GM19372 (cell line): Measurements from ENCODE around the gene MARK3.

Experiments
- ATAC-seq: cut with Tn5 transposase; IDR thresholded peaks from one replicate; pipeline ENCODE4 v1.9.1; 2021; ENCODE audit warnings: mild to moderate bottlenecking, low read depth, moderate library complexity; ENCODE audit not compliant: unreplicated experiment

Gene MARK3

DNA sequence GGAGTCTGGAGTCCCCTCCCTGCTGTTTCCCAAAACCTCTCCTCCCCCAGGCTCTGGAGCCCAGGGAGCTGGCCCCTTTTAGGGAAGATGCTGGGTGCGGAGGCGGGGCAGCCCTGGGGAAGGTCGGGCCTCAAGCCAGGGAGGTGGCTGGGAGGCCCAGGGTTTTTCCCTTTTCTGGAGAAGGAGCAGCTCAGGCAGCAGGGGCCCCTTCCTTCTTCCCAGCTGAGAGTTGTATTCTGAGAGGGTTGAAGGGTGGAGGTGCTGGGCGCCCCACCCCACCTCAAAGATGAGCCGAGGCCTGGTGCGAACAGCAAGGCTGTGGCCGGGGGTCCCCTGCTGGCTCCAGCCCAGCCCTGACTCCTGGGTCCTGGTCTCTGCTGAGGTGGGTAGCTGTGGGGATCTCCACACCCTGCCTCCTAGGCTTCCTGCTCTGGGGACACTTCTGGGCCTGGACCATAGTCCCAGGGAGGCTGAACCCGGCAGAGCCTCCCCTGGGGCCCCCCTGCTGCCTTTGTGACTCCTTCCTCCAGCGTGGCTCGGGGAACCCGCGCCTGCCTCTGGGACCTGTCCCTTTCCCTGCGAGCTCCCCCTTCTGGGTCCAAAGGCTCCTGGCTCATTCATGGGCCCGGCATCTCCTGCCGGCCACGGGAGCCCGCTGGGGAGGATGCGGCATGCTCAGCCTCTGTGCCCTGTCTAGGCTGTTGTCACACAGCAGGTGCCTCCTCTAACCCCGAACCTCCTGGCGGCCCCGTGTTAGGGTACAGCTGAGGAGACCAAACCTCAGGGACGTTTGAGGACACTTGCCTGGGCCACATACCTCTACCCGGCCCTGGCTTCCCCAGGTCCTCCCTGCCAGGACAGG, 148.2 kb downstream of the MARK3 start:
- ATAC-seq = no peak

DNA sequence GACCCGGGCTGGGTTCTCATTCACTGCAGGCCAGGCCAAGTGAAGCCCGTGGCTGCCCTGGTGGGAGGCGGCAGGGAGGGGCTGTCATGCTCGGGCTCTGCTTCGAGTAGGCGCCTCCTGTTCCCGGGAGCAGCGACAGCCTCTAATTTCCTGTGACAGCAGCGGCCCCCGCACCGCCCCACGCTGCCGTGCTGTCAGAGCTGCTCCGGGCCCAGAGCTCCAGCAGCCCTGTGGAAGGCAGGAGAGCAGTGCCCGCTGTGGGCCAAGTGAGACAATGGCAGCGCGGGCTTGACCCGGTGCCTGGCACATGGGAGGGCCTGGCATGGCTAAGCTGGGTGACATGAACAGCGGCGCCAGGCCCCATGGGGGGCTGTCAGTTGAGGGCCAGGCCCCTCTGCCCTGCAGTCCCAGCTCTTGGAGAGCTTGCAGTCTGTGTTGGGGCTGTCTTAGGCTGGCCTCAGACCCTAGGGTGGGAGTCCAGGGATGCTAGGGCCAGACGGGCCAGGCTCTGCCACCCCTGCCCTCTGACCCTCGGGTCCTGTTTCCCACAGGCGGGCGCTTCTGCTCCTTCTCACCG, 148.9 kb downstream of the MARK3 start:
- ATAC-seq = no peak

DNA sequence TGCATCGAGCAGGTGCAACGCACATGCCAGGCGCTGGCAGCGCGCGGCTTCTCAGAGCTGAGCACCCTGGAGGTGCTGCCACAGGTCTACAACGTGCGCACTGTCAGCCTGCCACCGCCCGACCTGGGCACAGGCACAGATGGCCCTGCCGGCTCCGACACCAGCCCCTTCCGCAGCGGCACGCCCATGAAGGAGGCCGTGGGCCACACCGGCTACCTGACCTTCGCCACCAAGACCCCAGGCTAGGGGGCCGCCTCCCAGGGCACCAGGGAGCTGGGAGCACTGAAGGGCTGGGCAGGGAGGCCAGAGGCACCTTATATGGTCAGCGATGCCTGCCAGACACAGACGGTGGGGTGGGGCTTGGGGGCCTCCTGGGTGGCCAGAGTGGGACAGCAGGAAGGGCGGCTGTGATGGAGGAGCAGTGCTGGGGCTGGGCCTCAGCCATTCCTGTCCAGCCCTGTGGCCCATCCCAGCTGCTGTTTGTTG, 149.4 kb downstream of the MARK3 start:
- no peak for ATAC-seq

DNA sequence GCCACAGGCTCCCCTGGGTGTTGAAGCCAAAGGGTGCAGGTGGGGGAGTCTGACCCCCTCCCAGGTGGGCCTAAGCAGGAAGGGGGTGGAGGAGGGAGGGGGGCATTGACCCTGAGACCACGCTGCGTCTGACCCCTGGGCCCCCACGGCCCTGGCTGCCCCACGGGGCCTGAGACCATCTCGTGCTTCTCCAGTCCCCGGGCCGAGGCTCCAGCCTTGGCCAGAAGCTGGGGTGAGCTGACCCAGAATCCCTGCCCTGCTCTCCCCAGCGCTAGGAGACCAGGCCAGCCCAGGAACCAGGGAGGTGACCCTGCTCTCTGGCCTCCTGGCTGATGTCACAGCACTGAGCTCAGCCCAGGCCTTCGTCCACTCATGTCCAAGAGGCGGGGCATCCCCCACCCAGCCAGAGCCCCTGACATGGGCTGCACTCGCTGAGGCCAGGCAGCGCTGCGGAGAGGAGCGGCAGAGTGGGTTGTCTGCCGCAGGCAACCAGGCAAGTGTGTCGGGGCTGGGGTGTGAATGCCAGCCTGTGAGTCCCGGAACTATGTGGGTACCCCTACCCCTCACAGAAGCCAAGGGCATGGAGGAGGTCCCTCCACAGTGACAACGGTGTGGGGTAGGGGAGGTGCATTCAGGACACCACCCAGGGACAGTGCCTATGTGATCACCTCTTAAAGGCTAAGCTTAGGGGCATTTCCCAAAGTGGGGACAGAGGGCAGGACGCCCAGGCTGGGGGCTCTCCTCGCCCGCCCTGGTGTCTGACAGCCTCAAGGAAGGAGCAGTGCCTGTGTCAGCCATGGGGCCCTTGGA, 150.1 kb downstream of the MARK3 start:
- ATAC-seq = no peak

DNA sequence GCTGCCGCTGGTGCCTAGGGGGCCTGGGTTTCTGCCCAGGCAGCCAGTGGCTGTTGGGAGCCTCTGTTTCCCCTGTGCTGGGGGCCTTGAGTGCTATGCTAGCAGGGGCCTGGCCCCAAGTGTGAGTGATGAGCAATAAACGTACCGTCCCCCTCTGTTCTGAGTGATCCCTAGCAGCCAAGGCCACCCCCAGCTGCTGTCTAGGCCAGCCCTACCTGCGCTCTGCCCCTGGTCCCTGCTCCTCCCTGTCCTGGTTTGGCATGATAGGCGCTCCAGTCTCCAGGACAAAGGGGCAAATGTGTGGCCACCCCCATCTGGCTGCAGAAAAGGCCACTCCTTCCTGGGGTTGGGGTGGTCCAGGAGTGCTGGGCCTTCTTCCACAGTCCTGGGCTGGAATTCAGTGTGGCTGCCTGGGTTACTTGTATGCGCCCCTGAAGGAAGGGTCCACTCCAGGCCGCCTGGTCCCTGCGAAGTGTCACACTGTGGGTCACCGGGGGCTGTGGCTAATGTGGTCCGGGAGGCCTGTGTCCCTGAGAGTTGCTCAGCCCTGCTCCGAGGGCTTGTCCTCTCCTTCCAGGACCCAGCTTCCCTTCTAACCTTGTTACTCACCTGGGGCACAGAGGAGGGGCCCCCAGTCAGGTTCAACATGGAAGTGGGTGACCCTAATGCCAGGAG, 150.8 kb downstream of the MARK3 start:
- ATAC-seq = no peak

DNA sequence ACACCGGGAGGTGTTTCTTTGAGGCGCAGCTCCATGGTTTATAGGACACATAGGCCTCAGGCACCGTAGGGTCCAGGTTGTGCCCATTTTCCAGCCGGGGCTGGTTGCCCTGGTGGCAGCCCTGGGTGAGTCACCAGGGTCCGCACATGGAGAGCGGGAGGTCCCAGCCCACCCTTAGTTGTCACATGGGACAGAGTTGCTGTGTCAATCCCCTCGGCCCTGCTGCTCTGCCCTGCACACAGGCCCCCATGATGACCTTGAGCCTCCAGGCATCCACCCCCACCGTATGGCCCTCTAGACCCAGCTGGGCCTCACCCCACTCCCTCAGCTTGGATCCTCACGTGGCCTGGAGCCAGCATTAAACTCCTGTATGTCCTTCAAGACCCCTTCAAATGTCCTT, 151.5 kb downstream of the MARK3 start:
- no peak for ATAC-seq

DNA sequence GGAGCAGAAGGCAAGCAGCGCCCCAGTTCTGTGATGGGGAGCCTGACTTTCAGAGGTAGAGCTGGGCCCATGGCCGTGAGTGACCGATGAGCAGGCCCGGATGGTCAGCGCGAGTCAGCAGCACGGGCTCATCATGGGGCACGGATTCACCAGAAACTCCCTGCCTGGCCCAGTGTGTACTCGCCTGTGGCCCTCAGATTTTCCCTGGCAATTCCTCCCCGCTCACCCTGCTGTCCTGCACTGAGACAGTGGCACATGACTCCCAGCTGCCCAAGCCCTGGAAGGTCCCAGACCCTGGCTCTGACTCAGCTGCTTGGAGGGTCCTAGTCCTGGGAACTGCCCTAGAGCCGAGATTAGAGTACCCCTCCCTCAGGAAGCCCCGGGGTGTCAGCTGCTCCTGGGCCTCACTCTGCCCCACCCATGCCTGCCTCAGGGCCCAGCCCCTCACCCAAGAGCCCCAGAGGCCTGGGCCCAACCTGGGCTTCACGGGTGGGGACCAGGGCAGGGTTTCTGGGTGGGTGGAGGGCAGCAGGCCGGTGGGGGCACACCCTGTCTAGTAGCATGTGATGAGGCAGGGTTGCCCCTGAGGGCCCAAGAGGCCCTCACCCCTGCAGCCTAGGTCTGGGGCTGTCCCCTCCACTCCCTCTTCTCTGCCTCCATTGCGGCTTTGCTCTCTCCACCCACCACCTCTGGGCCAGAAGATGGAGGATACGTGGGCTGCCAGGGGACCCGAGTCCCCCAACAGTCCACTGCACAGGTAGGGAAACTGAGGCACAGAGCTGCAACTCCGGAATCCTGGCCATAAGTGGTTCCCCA, 152.2 kb downstream of the MARK3 start:
- no peak for ATAC-seq

DNA sequence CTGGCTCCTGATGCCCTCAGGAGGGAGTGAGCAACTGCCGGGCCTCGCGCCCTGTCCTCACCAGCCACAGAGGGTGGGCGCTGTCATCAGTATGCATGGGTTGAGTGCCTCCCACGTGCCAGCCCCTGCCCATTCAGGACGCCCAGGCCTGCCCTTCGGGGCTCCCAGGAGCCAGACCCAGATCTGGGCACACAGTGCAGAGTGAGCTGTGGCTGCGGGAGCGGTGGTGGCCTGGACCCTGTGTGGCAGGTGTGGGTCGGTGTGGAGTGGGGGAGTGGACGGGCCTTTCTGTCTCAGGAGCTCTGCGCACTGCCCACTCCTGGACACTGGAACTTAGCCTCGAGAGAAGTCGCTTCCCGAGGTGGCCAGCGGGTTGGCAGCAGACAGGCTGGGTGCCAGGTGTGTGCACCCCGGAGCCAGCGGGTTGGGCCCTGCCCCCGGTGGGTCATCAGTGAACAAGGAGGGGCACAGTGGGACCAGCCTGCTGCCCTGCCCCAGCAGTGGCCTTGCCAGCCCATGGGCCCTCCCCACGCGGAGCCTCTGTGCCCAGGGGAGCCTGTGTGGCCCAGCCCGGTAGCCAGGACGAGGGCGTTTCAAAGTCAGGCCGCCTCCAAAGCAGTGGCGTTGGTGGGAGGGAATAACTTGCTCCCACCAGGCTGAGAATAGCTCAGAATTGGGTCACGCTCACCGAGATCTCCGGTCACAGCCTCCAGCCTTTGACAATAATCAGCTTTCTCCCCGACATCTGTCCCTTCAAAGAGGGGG, 153.3 kb downstream of the MARK3 start:
- no peak for ATAC-seq

DNA sequence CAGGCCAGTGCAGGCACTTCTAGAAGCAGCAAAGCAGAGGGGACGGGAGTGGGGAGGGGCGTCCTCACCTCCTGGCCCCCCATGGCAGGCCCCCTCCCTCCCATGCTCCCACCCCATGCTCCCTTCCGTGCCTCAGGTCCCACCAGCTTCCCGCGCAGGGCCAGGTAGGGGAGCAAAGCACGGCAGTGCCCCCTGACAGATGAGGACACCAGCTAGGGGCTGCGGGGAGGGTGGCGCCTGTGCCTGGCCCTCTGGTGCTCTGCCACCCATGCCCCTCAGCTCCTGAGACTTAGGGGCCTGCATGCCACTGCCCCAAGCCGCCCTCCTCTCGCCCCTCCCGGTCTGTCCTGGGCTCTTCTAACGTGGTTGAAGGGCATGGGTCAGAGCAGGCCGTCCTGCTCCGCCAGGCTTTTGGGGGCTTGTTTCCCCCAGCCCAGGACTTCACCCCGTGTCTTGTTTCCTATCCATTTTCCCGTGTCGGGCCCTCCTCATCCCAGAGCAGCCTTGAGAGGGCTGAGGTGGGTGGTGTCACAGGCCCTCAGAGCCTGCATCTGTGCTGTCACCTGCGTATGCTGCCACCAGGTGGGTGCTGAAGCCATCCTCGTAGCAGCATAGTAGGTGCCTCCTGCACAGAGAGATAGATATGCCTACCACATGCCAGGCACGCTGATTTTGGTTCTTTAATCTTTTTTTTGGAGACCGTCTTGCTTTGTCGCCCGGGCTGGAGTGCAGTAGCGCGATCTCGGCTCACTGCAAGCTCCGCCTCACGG, 154.0 kb downstream of the MARK3 start:
- no peak for ATAC-seq

DNA sequence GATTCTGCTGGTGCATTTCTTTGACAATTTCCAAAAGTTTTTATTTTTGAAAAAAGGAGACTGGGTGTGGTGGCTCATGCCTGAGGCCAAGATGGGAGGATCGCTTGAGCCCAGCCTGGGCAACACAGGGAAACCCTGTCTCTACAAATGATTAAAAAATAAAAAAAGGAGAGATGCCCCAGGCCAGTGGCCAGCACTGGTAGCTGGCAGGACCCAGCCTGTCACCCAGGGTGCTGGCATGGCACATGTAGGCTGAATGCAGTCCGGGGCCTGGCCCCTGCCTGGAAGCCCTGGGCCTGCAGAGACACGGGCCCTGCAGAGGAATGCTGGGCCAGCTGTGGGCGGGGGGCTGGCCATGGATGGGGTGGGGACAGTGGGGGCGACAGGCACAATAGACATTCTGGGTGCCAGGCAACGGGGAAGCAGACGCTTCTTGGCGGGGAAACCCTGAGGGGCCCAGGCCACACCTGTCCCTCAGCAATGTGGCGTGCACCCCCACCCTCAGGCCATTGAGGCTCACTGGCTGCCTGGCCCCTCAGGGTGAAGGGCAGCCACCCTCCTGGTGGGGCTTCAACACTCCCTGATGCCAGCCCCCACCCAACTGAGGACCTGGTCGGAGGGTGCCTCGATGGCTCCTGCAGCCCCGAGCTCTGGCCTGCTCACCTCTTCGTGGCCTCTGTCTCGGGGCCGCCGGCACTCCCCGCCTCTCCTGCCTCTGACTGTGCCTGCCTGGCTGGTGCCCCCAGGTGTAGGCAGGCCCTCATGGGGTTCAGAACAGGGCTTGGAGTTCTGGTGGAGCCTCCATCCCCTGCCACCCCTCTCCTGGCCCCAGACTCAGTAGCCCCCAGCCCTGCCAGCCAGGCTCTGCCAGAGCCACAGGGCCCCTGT, 155.8 kb downstream of the MARK3 start:
- ATAC-seq = no peak

DNA sequence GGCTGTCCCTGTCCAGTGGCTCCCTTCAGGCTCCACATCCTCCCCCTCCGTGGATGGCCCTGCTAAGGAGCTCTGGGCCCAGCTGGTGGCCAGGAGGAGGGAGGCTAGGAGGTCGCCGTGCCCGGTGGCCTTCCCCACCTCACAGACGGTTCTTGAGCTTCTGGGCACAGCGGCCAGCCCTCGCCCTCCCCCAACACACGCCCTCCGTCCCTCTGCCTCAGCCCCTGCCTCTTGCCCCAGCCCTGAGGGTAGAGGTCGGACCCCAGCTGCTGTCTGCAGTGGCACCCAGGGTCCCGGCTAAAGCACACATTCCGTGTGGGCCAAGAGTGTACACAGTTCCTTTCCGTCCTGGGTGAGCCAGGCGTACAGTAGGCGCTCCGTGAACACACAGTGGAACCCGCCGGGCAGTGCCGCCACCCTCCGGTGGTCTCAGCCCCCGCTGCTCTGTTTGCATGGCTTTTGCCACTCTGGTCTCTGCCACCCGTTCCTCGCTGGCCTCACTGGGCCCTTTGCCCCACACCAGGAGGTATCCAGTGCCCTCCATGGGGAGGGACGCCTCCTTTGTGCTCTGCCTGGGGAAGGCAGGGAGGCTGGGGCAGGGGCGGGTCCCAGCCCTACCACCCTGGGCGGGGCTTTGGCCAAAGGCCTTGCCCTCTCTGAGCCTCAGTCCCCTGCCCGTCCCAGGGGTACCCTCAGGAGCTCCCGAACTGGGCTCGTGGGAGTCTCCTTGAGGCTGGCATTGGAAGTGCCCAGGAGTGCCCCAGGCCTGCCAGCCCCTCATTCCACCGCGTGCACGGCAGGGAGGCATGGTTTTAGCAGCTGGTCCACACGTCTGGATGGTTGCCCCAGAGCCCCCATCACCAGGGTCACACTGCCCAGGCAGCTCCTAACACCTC, 156.7 kb downstream of the MARK3 start:
- no peak for ATAC-seq

DNA sequence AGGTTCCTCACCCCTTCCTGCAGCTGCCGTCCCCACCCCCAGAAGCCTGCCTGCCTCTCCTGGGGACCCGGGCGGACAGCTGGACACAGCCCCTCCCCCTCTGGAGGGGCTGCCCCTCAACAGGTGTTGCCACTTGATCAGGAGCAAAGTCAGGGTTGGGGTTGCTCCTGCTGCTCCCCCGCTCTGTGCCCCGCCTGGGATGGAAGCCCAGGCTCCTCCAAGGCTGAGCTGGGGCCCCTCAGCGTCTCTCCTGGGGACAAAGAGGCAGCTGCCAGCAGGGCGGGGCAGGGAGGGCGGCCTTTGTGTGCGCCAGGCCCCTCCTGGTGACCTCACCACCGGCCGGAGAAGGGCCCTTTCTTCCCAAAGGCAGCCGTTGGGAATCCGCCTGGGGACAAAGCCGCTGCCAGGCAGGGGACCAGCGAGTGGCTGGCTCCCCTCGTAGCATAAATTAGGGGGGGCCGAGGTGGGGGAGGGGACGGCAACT, 157.4 kb downstream of the MARK3 start:
- ATAC-seq = no peak

DNA sequence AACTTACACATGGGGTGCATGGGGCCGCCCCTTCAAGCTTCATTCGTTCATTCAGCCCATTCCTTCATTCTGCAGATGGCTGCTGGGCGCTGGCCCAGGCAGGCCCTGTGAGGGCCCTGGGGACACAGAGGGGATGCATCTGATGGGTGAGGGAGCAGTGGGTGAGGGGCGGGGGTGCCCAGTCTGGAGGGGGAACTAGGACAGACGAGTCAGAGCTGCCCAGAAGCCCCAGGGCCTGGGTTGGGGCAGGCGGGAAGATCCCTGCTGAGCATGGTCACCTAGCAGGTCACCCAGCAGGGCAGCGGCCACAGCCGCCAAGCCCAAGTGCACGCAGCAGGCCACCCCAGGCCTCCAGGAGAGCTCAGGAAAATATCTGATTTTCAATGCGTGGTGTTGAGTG, 157.9 kb downstream of the MARK3 start:
- no peak for ATAC-seq

DNA sequence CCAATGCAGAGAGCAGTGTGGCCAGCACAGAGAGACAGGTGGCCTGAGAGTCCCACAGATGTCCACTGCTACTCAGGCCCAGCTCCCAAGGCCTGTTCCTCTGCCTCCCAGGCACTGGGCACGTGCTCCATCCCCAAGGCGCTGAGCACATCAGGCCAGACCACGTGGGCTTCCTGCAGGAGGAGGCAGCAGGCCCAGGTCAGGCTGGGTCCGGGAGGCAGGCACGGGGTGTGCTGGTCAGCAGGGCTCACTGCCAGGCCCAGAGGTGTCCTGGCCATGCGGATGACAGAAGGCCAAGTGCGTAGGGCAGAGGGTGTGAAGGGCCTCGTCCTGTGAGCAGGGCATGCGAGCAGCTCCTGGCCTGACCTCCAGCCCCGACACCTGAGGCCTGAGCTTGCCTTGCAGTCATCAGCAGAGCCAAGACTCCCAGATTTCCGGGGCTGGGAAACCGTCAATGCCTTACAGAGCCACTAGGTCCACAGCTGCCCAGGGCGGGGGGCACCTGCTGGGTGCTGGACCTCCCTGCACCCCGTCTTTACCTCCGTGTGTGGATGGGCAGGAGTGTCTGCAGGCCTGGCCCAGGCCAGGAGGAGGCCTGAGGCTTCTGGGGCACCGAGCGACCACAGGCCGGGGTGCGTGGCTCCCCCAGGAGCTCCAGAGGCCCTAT, 158.6 kb downstream of the MARK3 start:
- ATAC-seq = no peak

DNA sequence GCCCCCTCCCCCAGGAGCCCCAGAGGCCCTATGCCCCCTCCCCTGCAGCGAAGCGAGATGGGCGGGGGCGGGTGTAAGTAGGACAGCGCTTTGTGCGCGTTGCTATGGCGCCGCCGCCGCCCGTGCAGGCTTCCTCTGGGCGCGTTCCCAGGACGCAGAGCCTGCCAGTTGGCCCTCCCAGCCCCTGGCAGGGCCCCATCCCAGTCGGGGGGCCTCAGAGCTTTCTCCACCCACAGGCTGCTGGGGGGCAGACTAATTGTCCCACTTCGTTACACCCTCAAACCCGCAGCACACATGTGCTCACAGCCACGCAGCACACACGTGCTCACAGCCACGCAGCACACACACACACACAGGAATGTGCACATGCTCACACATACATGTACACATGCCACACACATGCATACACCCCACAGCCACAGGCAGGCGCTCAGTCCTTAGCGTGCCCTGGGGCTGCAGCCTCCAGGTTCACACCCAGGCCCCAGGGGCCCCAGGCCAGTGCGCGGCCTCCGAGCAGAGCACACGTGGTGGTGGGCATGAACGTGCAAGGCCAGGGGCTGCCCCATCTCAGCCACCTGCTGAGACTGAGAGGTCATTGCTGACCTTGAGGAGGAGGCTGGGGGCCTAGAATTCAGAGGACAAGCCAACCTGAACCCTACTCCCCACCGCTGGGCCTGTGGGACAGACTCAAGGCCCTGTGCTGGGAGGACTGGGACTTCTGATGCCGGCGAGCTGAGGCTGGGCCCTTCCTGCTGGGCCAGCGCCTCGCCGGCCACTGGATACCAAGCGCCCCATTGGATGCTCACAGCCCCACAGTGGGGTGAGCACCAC, 159.4 kb downstream of the MARK3 start:
- ATAC-seq = no peak
